Keratinocyte (primary cell): Measurements from ENCODE around the gene ROMO1.

ENCODE experiments used
- EZH2 ChIP-seq: IDR thresholded peaks from one replicate; pipeline ENCODE4 v1.6.1; 2012; ENCODE audit warnings: inconsistent platforms, mild to moderate bottlenecking, low read length, moderate library complexity
- TF ChIP-seq, protein P1 (sequence below), 3 experiments: IDR thresholded peaks in 1 of 3; conservative IDR thresholded peaks in 1 of 3; optimal IDR thresholded peaks in 1 of 3; 2 replicates in 2 of 3; 3 replicates in 1 of 3; pipeline versions ENCODE3 to v1.5.1; 2011; ENCODE audit warnings: low read length in 3 of 3, mild to moderate bottlenecking in 3 of 3, moderate library complexity in 2 of 3, control low read depth in 1 of 3, inconsistent platforms in 1 of 3; ENCODE audit not compliant: insufficient read depth in 2 of 3; ENCODE audit errors: extremely low read depth in 1 of 3

DNA sequence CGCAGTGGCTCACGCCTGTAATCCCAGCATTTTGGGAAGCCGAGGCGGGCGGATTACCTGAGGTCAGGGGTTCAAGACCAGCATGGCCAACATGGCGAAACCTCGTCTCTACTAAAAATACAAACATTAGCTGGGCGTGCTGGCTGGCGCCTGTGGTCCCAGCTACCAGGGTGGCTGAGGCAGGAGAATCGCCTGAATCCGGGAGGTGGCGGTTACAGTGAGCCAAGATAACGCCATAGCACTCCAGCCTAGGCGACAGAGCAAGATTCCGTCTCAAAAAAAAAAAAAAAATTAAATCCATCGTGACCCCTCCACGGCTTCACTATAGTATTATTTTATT is 33.3 kb upstream of the ROMO1 start:
- TF ChIP-seq, protein P1, sequence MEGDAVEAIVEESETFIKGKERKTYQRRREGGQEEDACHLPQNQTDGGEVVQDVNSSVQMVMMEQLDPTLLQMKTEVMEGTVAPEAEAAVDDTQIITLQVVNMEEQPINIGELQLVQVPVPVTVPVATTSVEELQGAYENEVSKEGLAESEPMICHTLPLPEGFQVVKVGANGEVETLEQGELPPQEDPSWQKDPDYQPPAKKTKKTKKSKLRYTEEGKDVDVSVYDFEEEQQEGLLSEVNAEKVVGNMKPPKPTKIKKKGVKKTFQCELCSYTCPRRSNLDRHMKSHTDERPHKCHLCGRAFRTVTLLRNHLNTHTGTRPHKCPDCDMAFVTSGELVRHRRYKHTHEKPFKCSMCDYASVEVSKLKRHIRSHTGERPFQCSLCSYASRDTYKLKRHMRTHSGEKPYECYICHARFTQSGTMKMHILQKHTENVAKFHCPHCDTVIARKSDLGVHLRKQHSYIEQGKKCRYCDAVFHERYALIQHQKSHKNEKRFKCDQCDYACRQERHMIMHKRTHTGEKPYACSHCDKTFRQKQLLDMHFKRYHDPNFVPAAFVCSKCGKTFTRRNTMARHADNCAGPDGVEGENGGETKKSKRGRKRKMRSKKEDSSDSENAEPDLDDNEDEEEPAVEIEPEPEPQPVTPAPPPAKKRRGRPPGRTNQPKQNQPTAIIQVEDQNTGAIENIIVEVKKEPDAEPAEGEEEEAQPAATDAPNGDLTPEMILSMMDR (optimal IDR thresholded peaks at IDR 0.05 in 1 of 3, IDR thresholded peaks at IDR 0.05 in 1 of 3, conservative IDR thresholded peaks at IDR 0.05 in 1 of 3; ENCODE audit: extremely low read depth in 1 of 3, insufficient read depth in 2 of 3, low read length in 3 of 3), result no peak
- TF ChIP-seq EZH2, result no peak
